Neural progenitor cell (in vitro differentiated cells): ENCODE measurements around the gene DKKL1.

Source experiments
- EZH2 ChIP-seq: fragments of 200-600 bp; sonication (generic); IDR thresholded peaks from 2 replicates; pipeline ENCODE4 v1.6.1; 2017; ENCODE audit warnings: antibody characterized with exemption, mild to moderate bottlenecking, moderate library complexity
- TF ChIP-seq, protein P1 (sequence below): fragments of 200-600 bp; sonication (generic); IDR thresholded peaks from 2 replicates; pipeline ENCODE4 v1.5.1; 2017; ENCODE audit warnings: antibody characterized with exemption, mild to moderate bottlenecking

DNA sequence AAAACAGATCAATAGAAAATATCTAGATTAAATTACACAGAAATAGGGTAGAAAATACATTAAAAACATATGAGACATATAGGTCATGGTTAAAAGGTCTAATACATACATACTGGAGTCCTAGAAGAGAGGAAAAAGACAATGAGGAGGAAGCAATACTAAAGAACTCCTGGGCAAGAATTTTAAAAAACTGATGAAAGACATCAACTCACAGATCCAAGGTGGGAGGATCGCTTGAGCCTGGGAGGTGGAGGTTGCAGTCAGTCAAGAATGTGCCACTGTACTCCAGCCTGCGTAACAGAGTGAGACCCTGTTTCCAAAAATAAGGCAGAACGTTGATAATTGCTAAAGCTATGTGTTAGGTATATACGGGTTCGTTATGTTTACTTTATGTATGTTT lies 19.0 kb downstream of the DKKL1 start:
- TF ChIP-seq, protein P1, sequence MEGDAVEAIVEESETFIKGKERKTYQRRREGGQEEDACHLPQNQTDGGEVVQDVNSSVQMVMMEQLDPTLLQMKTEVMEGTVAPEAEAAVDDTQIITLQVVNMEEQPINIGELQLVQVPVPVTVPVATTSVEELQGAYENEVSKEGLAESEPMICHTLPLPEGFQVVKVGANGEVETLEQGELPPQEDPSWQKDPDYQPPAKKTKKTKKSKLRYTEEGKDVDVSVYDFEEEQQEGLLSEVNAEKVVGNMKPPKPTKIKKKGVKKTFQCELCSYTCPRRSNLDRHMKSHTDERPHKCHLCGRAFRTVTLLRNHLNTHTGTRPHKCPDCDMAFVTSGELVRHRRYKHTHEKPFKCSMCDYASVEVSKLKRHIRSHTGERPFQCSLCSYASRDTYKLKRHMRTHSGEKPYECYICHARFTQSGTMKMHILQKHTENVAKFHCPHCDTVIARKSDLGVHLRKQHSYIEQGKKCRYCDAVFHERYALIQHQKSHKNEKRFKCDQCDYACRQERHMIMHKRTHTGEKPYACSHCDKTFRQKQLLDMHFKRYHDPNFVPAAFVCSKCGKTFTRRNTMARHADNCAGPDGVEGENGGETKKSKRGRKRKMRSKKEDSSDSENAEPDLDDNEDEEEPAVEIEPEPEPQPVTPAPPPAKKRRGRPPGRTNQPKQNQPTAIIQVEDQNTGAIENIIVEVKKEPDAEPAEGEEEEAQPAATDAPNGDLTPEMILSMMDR, result no peak
- TF ChIP-seq EZH2, result no peak
